HepG2 (cell line): Measurements from ENCODE around the gene RERE. TPM values are rescaled to one million over a fixed set of nuclear protein-coding genes. Genes with fewer than 3 reads are reported as not detected.

ENCODE experiments used
- BORCS8-MEF2B ChIP-seq: sonication (generic); formaldehyde crosslinking; IDR thresholded peaks from 2 replicates; pipeline ENCODE4 v1.8.0; 2022; ENCODE audit warnings: mild to moderate bottlenecking, missing genetic modification reagents
- HNRNPL ChIP-seq: fragments of 200-400 bp; formaldehyde crosslinking; IDR thresholded peaks from 2 replicates; pipeline ENCODE4 v1.6.1; 2017; ENCODE audit warnings: mild to moderate bottlenecking, low read depth, low read length
- IKZF4 ChIP-seq: sonication (generic); formaldehyde crosslinking; IDR thresholded peaks from 2 replicates; pipeline ENCODE4 v1.5.1; 2020; ENCODE audit warnings: borderline replicate concordance, mild to moderate bottlenecking, low read depth, missing genetic modification reagents; ENCODE audit errors: not compliant biosample characterization
- JUNB ChIP-seq: sonication (generic); formaldehyde crosslinking; IDR thresholded peaks from 2 replicates; pipeline ENCODE4 v1.8.0; 2022; ENCODE audit warnings: missing genetic modification reagents, mild to moderate bottlenecking, borderline replicate concordance
- WIZ ChIP-seq: sonication (generic); formaldehyde crosslinking; IDR thresholded peaks from 2 replicates; pipeline ENCODE4 v1.5.1; 2020; ENCODE audit warnings: mild to moderate bottlenecking, missing genetic modification reagents
- ZBTB21 ChIP-seq: sonication (generic); formaldehyde crosslinking; IDR thresholded peaks from 2 replicates; pipeline ENCODE4 v1.4.0; 2020; ENCODE audit warnings: missing genetic modification reagents
- ZBTB3 ChIP-seq: sonication (generic); formaldehyde crosslinking; IDR thresholded peaks from 2 replicates; pipeline ENCODE4 v1.4.0; 2020; ENCODE audit warnings: low read depth, mild to moderate bottlenecking, moderate library complexity, missing genetic modification reagents, borderline replicate concordance
- ZNF354B ChIP-seq: sonication (generic); formaldehyde crosslinking; IDR thresholded peaks from 2 replicates; pipeline ENCODE4 v1.8.0; 2022; ENCODE audit warnings: mild to moderate bottlenecking, missing genetic modification reagents
- ZNF777 ChIP-seq: sonication (generic); formaldehyde crosslinking; IDR thresholded peaks from 2 replicates; pipeline ENCODE4 v1.4.0; 2020; ENCODE audit warnings: missing genetic modification reagents
- ZSCAN31 ChIP-seq: sonication (generic); formaldehyde crosslinking; IDR thresholded peaks from 2 replicates; pipeline ENCODE4 v1.5.0; 2020; ENCODE audit warnings: low read depth, mild to moderate bottlenecking, missing genetic modification reagents
- polyA plus RNA-seq, 8 experiments: library from polyadenylated mRNA; depleted of rRNA in 3 of 8; stranded (reverse) in 7 of 8; unstranded in 1 of 8; fragments of >200 nt; fragmentation: Illumina TruSeq in 4 of 8; extraction: Trizol in 4 of 8; gene quantifications; 2 replicates each; pipeline versions ENCODE4 v1.2.1 to v1.2.3, GENCODE V29; 2011 to 2016; ENCODE audit warnings: low read depth in 4 of 8, missing spikeins in 1 of 8, mixed read lengths in 1 of 8; ENCODE audit not compliant: insufficient read depth in 1 of 8
- total RNA-seq, 5 experiments: library from RNA; depleted of rRNA; stranded (reverse); fragments of >200 nt; fragmentation: Illumina TruSeq; extraction: Trizol; gene quantifications; 2 replicates each; pipeline ENCODE4 v1.2.3, GENCODE V29; 2016; ENCODE audit warnings: low read depth in 1 of 5
- TF ChIP-seq, protein P1 (sequence below): sonication (generic); formaldehyde crosslinking; conservative IDR thresholded peaks from 2 replicates; pipeline ENCODE4 v1.8.0; 2022; ENCODE audit warnings: mild to moderate bottlenecking, moderate library complexity, missing genetic modification reagents
- TF ChIP-seq, protein P2 (sequence below): sonication (generic); formaldehyde crosslinking; IDR thresholded peaks from 2 replicates; pipeline ENCODE4 v1.5.0; 2020; ENCODE audit warnings: missing genetic modification reagents
- TF ChIP-seq, protein P3 (sequence below): sonication (generic); formaldehyde crosslinking; IDR thresholded peaks from 2 replicates; pipeline ENCODE4 v1.5.0; 2020; ENCODE audit warnings: missing genetic modification reagents, mild to moderate bottlenecking, borderline replicate concordance
- TF ChIP-seq, protein P4 (sequence below): sonication (generic); formaldehyde crosslinking; IDR thresholded peaks from 2 replicates; pipeline ENCODE4 v1.4.0; 2020; ENCODE audit warnings: mild to moderate bottlenecking, missing genetic modification reagents
- TF ChIP-seq, protein P5 (sequence below): sonication (generic); formaldehyde crosslinking; IDR thresholded peaks from 2 replicates; pipeline ENCODE4 v1.8.0; 2022; ENCODE audit warnings: mild to moderate bottlenecking, missing genetic modification reagents, moderate library complexity
- TF ChIP-seq, protein P6 (sequence below): sonication (generic); formaldehyde crosslinking; IDR thresholded peaks from 2 replicates; pipeline ENCODE4 v1.5.0; 2020; ENCODE audit warnings: mild to moderate bottlenecking, missing genetic modification reagents, moderate library complexity
- TF ChIP-seq, protein P7 (sequence below): sonication (generic); formaldehyde crosslinking; IDR thresholded peaks from 2 replicates; pipeline ENCODE4 v1.9.0; 2022; ENCODE audit warnings: low read depth, missing genetic modification reagents

Gene RERE
- total and polyA plus RNA-seq, 2 of the 13 experiments (the other 11 are each of a cell fraction or from before 2014, with no cell fraction given): 18.3 to 21.9 TPM

DNA sequence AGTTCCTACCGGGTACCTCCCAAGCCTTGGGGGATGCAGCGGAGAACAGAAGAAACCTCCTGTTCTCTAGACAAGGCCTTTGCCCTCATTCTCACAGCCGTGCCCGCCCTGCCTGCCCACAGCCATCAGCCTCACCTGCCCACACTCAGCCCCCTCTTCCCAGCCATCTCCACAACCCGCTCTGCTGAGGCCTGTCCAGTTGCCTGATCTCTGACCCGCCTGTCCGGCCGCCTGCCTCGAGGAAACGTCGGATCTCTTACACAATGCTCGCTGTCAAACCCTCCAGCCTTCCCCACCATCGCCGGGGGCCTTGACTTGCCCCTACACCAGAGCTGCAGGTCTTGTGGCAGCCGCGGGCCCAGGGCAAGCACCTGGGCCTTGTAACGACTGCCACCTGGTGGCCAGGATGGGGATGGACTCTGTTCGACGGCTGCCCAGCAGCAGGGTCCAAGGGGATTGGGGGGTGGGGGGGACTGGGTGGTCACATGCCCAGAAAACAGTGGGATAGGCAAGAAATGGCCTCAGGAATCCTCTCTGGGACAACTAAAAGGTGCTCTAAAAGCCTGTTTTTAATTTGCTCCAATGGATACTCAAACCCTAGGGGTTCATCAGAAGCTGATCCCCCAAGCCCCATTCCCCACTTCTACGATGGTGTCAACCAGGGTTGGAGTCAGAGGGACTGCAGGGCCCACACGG, 468.5 kb downstream of the RERE start (continued):
- TF ChIP-seq, protein P1, sequence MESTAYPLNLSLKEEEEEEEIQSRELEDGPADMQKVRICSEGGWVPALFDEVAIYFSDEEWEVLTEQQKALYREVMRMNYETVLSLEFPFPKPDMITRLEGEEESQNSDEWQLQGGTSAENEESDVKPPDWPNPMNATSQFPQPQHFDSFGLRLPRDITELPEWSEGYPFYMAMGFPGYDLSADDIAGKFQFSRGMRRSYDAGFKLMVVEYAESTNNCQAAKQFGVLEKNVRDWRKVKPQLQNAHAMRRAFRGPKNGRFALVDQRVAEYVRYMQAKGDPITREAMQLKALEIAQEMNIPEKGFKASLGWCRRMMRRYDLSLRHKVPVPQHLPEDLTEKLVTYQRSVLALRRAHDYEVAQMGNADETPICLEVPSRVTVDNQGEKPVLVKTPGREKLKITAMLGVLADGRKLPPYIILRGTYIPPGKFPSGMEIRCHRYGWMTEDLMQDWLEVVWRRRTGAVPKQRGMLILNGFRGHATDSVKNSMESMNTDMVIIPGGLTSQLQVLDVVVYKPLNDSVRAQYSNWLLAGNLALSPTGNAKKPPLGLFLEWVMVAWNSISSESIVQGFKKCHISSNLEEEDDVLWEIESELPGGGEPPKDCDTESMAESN (CRISPR knock-in tag): no peak
- TF ChIP-seq, protein P2, sequence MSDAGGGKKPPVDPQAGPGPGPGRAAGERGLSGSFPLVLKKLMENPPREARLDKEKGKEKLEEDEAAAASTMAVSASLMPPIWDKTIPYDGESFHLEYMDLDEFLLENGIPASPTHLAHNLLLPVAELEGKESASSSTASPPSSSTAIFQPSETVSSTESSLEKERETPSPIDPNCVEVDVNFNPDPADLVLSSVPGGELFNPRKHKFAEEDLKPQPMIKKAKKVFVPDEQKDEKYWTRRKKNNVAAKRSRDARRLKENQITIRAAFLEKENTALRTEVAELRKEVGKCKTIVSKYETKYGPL (CRISPR knock-in tag): no peak
- TF ChIP-seq ZSCAN31 (no peak), WIZ (CRISPR knock-in tag) (no peak), HNRNPL (peak; percentile 71), IKZF4 (peak; percentile 6), ZNF777 (CRISPR knock-in tag) (peak; percentile 86), ZBTB3 (no peak), JUNB (CRISPR knock-in tag) (no peak), ZNF354B (CRISPR knock-in tag) (no peak), BORCS8-MEF2B (CRISPR knock-in tag) (0 out of 2 replicates have a peak, but pooled peaks have one; percentile 39), ZBTB21 (CRISPR knock-in tag) (no peak)
- TF ChIP-seq, protein P3, sequence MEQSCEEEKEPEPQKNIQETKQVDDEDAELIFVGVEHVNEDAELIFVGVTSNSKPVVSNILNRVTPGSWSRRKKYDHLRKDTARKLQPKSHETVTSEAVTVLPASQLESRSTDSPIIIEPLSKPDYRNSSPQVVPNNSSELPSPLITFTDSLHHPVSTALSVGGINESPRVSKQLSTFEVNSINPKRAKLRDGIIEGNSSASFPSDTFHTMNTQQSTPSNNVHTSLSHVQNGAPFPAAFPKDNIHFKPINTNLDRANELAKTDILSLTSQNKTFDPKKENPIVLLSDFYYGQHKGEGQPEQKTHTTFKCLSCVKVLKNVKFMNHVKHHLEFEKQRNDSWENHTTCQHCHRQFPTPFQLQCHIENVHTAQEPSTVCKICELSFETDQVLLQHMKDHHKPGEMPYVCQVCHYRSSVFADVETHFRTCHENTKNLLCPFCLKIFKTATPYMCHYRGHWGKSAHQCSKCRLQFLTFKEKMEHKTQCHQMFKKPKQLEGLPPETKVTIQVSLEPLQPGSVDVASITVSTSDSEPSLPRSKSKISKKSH: no peak
- TF ChIP-seq, protein P4, sequence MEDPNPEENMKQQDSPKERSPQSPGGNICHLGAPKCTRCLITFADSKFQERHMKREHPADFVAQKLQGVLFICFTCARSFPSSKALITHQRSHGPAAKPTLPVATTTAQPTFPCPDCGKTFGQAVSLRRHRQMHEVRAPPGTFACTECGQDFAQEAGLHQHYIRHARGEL: no peak
- TF ChIP-seq, protein P5, sequence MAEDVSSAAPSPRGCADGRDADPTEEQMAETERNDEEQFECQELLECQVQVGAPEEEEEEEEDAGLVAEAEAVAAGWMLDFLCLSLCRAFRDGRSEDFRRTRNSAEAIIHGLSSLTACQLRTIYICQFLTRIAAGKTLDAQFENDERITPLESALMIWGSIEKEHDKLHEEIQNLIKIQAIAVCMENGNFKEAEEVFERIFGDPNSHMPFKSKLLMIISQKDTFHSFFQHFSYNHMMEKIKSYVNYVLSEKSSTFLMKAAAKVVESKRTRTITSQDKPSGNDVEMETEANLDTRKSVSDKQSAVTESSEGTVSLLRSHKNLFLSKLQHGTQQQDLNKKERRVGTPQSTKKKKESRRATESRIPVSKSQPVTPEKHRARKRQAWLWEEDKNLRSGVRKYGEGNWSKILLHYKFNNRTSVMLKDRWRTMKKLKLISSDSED: no peak
- TF ChIP-seq, protein P6, sequence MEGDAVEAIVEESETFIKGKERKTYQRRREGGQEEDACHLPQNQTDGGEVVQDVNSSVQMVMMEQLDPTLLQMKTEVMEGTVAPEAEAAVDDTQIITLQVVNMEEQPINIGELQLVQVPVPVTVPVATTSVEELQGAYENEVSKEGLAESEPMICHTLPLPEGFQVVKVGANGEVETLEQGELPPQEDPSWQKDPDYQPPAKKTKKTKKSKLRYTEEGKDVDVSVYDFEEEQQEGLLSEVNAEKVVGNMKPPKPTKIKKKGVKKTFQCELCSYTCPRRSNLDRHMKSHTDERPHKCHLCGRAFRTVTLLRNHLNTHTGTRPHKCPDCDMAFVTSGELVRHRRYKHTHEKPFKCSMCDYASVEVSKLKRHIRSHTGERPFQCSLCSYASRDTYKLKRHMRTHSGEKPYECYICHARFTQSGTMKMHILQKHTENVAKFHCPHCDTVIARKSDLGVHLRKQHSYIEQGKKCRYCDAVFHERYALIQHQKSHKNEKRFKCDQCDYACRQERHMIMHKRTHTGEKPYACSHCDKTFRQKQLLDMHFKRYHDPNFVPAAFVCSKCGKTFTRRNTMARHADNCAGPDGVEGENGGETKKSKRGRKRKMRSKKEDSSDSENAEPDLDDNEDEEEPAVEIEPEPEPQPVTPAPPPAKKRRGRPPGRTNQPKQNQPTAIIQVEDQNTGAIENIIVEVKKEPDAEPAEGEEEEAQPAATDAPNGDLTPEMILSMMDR (CRISPR knock-in tag): peak; percentile 92
- TF ChIP-seq, protein P7, sequence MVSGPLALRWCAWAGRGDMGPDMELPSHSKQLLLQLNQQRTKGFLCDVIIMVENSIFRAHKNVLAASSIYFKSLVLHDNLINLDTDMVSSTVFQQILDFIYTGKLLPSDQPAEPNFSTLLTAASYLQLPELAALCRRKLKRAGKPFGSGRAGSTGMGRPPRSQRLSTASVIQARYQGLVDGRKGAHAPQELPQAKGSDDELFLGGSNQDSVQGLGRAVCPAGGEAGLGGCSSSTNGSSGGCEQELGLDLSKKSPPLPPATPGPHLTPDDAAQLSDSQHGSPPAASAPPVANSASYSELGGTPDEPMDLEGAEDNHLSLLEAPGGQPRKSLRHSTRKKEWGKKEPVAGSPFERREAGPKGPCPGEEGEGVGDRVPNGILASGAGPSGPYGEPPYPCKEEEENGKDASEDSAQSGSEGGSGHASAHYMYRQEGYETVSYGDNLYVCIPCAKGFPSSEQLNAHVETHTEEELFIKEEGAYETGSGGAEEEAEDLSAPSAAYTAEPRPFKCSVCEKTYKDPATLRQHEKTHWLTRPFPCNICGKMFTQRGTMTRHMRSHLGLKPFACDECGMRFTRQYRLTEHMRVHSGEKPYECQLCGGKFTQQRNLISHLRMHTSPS (CRISPR knock-in tag): no peak
